Breast epithelium (tissue), 4 donors: ENCODE results near the gene RPL19. TPM values are rescaled to one million over a fixed set of nuclear protein-coding genes. Genes with fewer than 3 reads are reported as not detected.

Experiments
- DNase-seq, 2 donors: peaks; one replicate each; pipeline ENCODE4 v3.0.0-alpha.2; 2019; ENCODE audit warnings: low spot score in 2 of 2
- H3K27ac ChIP-seq, 2 donors: fragments of 200-600 bp; sonication (generic) in 1 of 2; one replicate each; pipeline ENCODE4 v1.5.1; 2016 to 2019; ENCODE audit warnings: mild to moderate bottlenecking in 1 of 2
- H3K27me3 ChIP-seq, 2 donors: fragments of 200-600 bp; sonication (generic) in 1 of 2; one replicate each; pipeline versions ENCODE4 v1.5.1 to v1.6.0; 2017 to 2019; ENCODE audit warnings: control low read depth in 1 of 2, mild to moderate bottlenecking in 1 of 2
- H3K36me3 ChIP-seq: fragments of 200-600 bp; one replicate; pipeline ENCODE4 v1.5.1; 2019
- H3K4me1 ChIP-seq, 2 donors: fragments of 200-600 bp; sonication (generic); one replicate each; pipeline ENCODE4 v1.5.1; 2016 to 2019; ENCODE audit warnings: control low read depth in 1 of 2
- H3K4me3 ChIP-seq, 3 donors: fragments of 200-600 bp; sonication (generic); 1 replicate in 2 of 3; 2 replicates in 1 of 3; pipeline ENCODE4 v1.5.1; 2016 to 2019; ENCODE audit warnings: mild to moderate bottlenecking in 3 of 3, moderate library complexity in 2 of 3
- H3K9me3 ChIP-seq, 2 donors: fragments of 200-600 bp; sonication (generic) in 1 of 2; one replicate each; pipeline ENCODE4 v1.5.1; 2016 to 2019; ENCODE audit warnings: control low read depth in 1 of 2
- CTCF ChIP-seq, 3 donors: fragments of 450-650 bp; IDR thresholded peaks; one replicate each; pipeline ENCODE4 v1.5.1; 2016 to 2017; ENCODE audit warnings: antibody characterized with exemption in 3 of 3, mild to moderate bottlenecking in 3 of 3, moderate library complexity in 3 of 3
- POLR2A ChIP-seq: fragments of 450-650 bp; IDR thresholded peaks from one replicate; pipeline ENCODE4 v1.6.1; 2016; ENCODE audit warnings: antibody characterized with exemption, mild to moderate bottlenecking, moderate library complexity
- POLR2AphosphoS5 ChIP-seq, 3 donors: sonication (generic); formaldehyde crosslinking; IDR thresholded peaks; one replicate each; pipeline ENCODE4 v1.6.1; 2017; ENCODE audit warnings: antibody characterized with exemption in 3 of 3
- intact Hi-C: fragments of 100-400 bp; cut with DNase I; formaldehyde crosslinking; loops from one replicate; pipeline ENCODE4 v1.15.1; 2023; ENCODE audit warnings: low total_unique reads
- total RNA-seq, 3 donors: library from RNA; depleted of rRNA; stranded (reverse); fragments of >200 nt; gene quantifications; one replicate each; pipeline ENCODE4 v1.1.0, GENCODE V29; 2016

The RPL19 gene
- total RNA-seq, 3 donors from 2014 or later: 2,817 to 3,666 (median 3,432) TPM

DNA sequence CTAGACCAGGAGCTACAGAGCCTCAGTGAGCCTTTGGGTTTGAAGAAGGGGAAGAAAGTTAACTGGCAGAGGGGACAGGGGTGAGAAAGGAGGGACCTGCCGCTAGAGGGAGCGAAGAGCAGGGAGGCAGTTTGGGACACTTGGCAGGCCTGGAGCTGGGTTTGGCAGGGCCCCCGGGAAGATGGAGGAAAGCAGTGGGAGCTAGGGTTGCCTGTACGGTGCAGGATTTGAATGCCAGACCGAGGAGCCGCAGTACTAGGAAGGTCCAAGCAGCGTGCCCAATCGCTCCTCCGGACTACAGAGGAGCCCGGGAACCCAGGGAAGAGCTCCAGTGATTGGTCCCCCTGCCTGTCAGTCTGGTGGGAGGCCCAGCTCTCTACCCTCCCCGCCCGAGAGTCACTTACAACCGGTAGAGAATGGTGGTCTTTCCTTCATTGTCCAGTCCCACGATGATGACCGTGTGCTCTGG is 35.4 kb upstream of the RPL19 start:
- Histone ChIP-seq H3K27me3 (no peaks in the 10 kb centered on the region), H3K9me3 (no peaks in the 10 kb centered on the region), H3K4me3 (peak overlapping the region; percentile 41 to 63 (median 49)), H3K36me3 (no peaks in the 10 kb centered on the region), H3K4me1 (peaks cover 0 to 2% of the 10 kb centered on the region in 2 donors), H3K27ac (no peak overlapping the region)
- TF ChIP-seq CTCF (IDR thresholded peaks at IDR 0.05): peak; percentile 64 to 85 (median 67)
- TF ChIP-seq POLR2AphosphoS5 (IDR thresholded peaks at IDR 0.05): peak in 1 of 3 donors; percentile 28
- no peak for TF ChIP-seq POLR2A
- intact Hi-C loops: no loop called here
- DNase-seq: peak; percentile 74 to 82

DNA sequence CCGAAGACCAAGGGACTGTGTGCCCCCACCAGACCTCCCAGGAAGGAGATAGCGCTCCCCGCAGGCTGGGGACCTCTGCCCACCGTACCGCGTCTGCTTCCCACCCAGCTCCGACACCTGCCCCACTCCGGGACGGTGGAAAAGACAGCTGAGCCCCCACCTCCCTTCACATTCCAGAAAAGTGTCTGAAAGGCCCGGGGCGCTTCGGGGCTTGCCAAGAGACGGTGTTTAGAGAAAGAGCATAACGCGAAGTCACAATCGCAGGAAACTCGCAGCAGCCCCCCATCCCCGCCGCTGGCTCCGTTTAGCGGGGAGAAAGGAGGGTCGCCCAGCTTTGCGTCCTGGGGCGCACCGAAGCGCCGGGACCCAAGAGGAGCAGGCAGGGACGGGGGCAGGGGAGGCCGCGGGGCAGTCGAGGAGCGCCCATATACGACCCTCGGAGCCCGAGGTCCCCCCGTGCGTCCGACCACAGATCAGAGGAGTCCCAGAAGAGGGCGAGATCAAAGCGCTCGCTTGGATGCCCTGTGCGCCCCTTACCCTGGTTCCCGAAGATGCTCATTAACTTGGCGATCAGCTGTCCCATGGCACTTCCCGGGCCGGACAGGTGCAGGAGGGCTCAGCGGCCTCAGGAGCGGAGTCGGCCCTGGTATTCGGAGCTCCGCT is 34.8 kb upstream of the RPL19 start:
- Histone ChIP-seq H3K36me3 (no peaks in the 10 kb centered on the region), H3K27me3 (no peaks in the 10 kb centered on the region), H3K4me3 (peak overlapping the region; percentile 41 to 63 (median 49)), H3K27ac (no peak overlapping the region), H3K4me1 (peaks cover 0 to 2% of the 10 kb centered on the region in 2 donors), H3K9me3 (no peaks in the 10 kb centered on the region)
- no peak for DNase-seq
- no peak for TF ChIP-seq CTCF (IDR thresholded peaks at IDR 0.05)
- no peak for TF ChIP-seq POLR2AphosphoS5 (IDR thresholded peaks at IDR 0.05)
- no peak for TF ChIP-seq POLR2A
- intact Hi-C loops: no loop called here

- Histone ChIP-seq H3K4me3 (peak within 1 kb of the TSS; percentile 41 to 63 (median 49)), H3K36me3 (no peaks in the 10 kb centered on the region), H3K4me1 (peaks cover 0 to 2% of the 10 kb centered on the region in 2 donors), H3K9me3 (no peaks in the 10 kb centered on the region), H3K27me3 (no peaks in the 10 kb centered on the region), H3K27ac (no peak within 1 kb of the TSS)
- intact Hi-C loops: no loop called here
- no peak for TF ChIP-seq POLR2A
- TF ChIP-seq CTCF (IDR thresholded peaks at IDR 0.05): no peak
- TF ChIP-seq POLR2AphosphoS5 (IDR thresholded peaks at IDR 0.05): no peak
- no peak for DNase-seq
Measured at GRCh38 chr17:39165841-39166349, 34.2 kb upstream of the RPL19 start, which contains the start of gene ARL5C. Gene ARL5C, minus strand, starts transcription at chr17:39166161. Its CDS starts 401 bp downstream, at chr17:39165760.

DNA sequence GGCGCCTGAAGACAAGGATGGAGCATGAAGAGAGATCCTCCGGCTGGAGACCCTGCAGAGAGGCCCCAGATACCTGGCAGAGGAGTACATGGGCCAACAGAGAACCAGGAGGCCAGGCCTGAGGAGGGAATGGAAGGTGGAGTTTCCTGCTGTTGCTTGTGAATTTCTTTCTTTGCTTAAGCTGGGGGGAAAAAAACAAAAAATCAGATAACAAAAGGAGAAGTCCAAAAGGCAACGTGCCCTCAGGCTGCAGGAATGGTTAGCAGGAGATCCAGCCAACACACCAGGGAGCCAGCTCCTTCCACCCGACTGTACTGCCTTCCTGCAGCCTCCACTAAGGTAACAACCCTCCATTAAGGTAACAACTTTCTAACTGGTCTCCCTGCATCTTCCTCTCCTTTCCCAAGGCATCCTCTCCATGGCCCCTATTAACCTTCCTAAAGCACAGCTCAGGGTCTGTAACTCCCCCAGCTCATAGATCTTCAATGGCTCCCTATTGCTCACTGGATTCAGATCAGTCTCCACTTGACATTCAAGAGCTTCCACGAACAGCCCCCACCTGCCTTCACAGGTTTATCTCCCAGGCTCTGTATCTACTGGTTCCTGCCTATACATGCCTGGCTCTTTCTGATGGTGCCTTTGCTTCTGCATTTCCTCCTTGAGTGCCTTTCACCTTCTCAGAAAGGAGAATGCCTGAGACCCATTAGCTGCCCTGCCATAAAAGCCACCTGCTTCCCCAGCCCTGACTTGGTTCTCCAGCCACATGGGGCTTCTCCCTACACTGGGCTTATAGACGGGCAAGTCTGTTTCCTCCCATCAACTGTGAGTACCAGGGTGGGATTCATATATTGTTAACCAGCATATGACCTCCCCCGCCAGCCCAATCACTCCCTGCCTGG is 33.4 kb upstream of the RPL19 start:
- intact Hi-C loops: no loop called here
- Histone ChIP-seq H3K27me3 (no peaks in the 10 kb centered on the region), H3K9me3 (no peaks in the 10 kb centered on the region), H3K4me1 (peaks cover 0 to 2% of the 10 kb centered on the region in 2 donors), H3K36me3 (no peaks in the 10 kb centered on the region), H3K4me3 (no peak overlapping the region), H3K27ac (no peak overlapping the region)
- DNase-seq: no peak
- no peak for TF ChIP-seq POLR2A
- no peak for TF ChIP-seq POLR2AphosphoS5 (IDR thresholded peaks at IDR 0.05)
- no peak for TF ChIP-seq CTCF (IDR thresholded peaks at IDR 0.05)
